AG09309 (cell line): ENCODE data around the gene UST.

Source experiments
- DNase-seq: peaks from one replicate; pipeline ENCODE4 v3.0.0-alpha.2; 2010; ENCODE audit warnings: low read depth
- H3K4me3 ChIP-seq: 2 replicates; pipeline ENCODE4 v1.5.1; 2011; ENCODE audit warnings: mild to moderate bottlenecking, low read depth, low read length, moderate library complexity; ENCODE audit not compliant: control insufficient read depth
- CTCF ChIP-seq: IDR thresholded peaks from 2 replicates; pipeline ENCODE4 v1.5.1; 2011; ENCODE audit warnings: mild to moderate bottlenecking, low read depth, low read length, inconsistent platforms; ENCODE audit not compliant: insufficient read depth, control insufficient read depth; ENCODE audit errors: missing control alignments

The UST gene

GRCh38 chr6:148890652-148891404 lies 144.0 kb downstream of the UST start:
- TF ChIP-seq CTCF, result no peak
- no peak overlapping the region for H3K4me3 ChIP-seq
- no peak for DNase-seq

GRCh38 chr6:148891405-148891783 lies 144.6 kb downstream of the UST start:
- no peak for DNase-seq
- H3K4me3 ChIP-seq, result no peak overlapping the region
- TF ChIP-seq CTCF, result no peak

GRCh38 chr6:148892247-148892646 lies 145.4 kb downstream of the UST start:
- no peak for DNase-seq
- TF ChIP-seq CTCF, result no peak
- no peak overlapping the region for H3K4me3 ChIP-seq

GRCh38 chr6:148893073-148893472 lies 146.2 kb downstream of the UST start:
- no peak for DNase-seq
- TF ChIP-seq CTCF, result no peak
- no peak overlapping the region for H3K4me3 ChIP-seq

GRCh38 chr6:148893481-148893880 lies 146.7 kb downstream of the UST start:
- no peak for TF ChIP-seq CTCF
- DNase-seq, result no peak

GRCh38 chr6:148898376-148899014 lies 151.7 kb downstream of the UST start:
- no peak for TF ChIP-seq CTCF
- no peak overlapping the region for H3K4me3 ChIP-seq
- no peak for DNase-seq

More at GRCh38 chr6:148893481-148893880, 146.7 kb downstream of the UST start:
- no peak overlapping the region for H3K4me3 ChIP-seq
